Astrocyte (in vitro differentiated cells and primary cell): ENCODE data around the gene STING1. TPM values are rescaled to one million over a fixed set of nuclear protein-coding genes. Genes with fewer than 3 reads are reported as not detected.

Experiments used
- DNase-seq: peaks from one replicate; pipeline ENCODE4 v3.0.0-alpha.2; 2010; ENCODE audit warnings: low read depth
- FAIRE-seq: peaks from 2 replicates; lab custom pipeline; 2011; peaks lifted over from hg19 to GRCh38; lab: Jason Lieb, UNC
- H2AFZ ChIP-seq: 2 replicates; pipeline ENCODE4 v1.6.0; 2012; ENCODE audit warnings: low read depth, low read length, inconsistent platforms
- H3K27ac ChIP-seq: 2 replicates; pipeline ENCODE4 v1.5.1; 2011; ENCODE audit warnings: low read depth, low read length, inconsistent platforms
- H3K27me3 ChIP-seq: 2 replicates; pipeline ENCODE4 v1.6.0; 2011; ENCODE audit warnings: low read length, inconsistent platforms; ENCODE audit not compliant: insufficient read depth
- H3K36me3 ChIP-seq: 2 replicates; pipeline ENCODE4 v1.5.1; 2011; ENCODE audit warnings: low read length, inconsistent platforms; ENCODE audit not compliant: insufficient read depth
- H3K4me1 ChIP-seq: 2 replicates; pipeline ENCODE4 v1.5.1; 2011; ENCODE audit warnings: low read length, inconsistent platforms; ENCODE audit not compliant: insufficient read depth
- H3K4me2 ChIP-seq: 2 replicates; pipeline ENCODE4 v1.6.0; 2012; ENCODE audit warnings: low read length, inconsistent platforms
- H3K4me3 ChIP-seq: 2 replicates; pipeline ENCODE4 v1.5.1; 2011; ENCODE audit warnings: low read depth, mild to moderate bottlenecking, low read length, inconsistent platforms; ENCODE audit not compliant: insufficient read depth
- H3K79me2 ChIP-seq: 2 replicates; pipeline ENCODE4 v1.6.0; 2012; ENCODE audit warnings: mild to moderate bottlenecking, low read length, inconsistent platforms; ENCODE audit not compliant: insufficient read depth
- H3K9ac ChIP-seq: 2 replicates; pipeline ENCODE4 v1.6.0; 2012; ENCODE audit warnings: mild to moderate bottlenecking, low read length, inconsistent platforms
- H3K9me3 ChIP-seq: 2 replicates; pipeline ENCODE4 v1.5.1; 2012; ENCODE audit warnings: low read depth, mild to moderate bottlenecking, low read length, inconsistent platforms; ENCODE audit not compliant: insufficient read depth
- H4K20me1 ChIP-seq: 2 replicates; pipeline ENCODE4 v1.6.0; 2012; ENCODE audit warnings: low read length, inconsistent platforms; ENCODE audit not compliant: insufficient read depth
- H3K27ac Mint-ChIP-seq: one replicate; pipeline ENCODE4 v1.8.0; 2021; ENCODE audit warnings: mild to moderate bottlenecking, mixed read lengths; ENCODE audit not compliant: unreplicated experiment
- H3K27me3 Mint-ChIP-seq: one replicate; pipeline ENCODE4 v1.8.0; 2021; ENCODE audit warnings: low read depth, mixed read lengths; ENCODE audit not compliant: unreplicated experiment
- H3K36me3 Mint-ChIP-seq: one replicate; pipeline ENCODE4 v1.8.0; 2021; ENCODE audit warnings: low read depth, mixed read lengths; ENCODE audit not compliant: unreplicated experiment
- H3K4me1 Mint-ChIP-seq: one replicate; pipeline ENCODE4 v1.8.0; 2021; ENCODE audit warnings: low read depth, mixed read lengths; ENCODE audit not compliant: unreplicated experiment
- H3K4me3 Mint-ChIP-seq: one replicate; pipeline ENCODE4 v1.8.0; 2021; ENCODE audit warnings: mild to moderate bottlenecking, moderate library complexity, mixed read lengths; ENCODE audit not compliant: unreplicated experiment
- H3K9me3 Mint-ChIP-seq: one replicate; pipeline ENCODE4 v1.8.0; 2021; ENCODE audit warnings: mild to moderate bottlenecking, mixed read lengths; ENCODE audit not compliant: unreplicated experiment
- CTCF ChIP-seq: IDR thresholded peaks from 2 replicates; pipeline ENCODE4 v1.5.1; 2011; ENCODE audit warnings: low read depth, mild to moderate bottlenecking, inconsistent platforms, low read length, moderate library complexity; ENCODE audit not compliant: insufficient read depth
- EZH2 ChIP-seq: IDR thresholded peaks from 2 replicates; pipeline ENCODE4 v1.6.1; 2012; ENCODE audit warnings: mild to moderate bottlenecking, low read length, inconsistent platforms; ENCODE audit not compliant: insufficient read depth
- total RNA-seq: library from RNA; stranded (reverse); gene quantifications from 2 replicates; pipeline ENCODE4 v1.2.1, GENCODE V29; 2021

Gene STING1
- total RNA-seq, 1 donor from 2014 or later, result 3.3 TPM

- peaks cover 23% of the 10 kb centered on the region for H3K4me1 ChIP-seq
- peak within 1 kb of the TSS; percentile 80 for H3K4me3 ChIP-seq
- H4K20me1 ChIP-seq, result no peaks in the 10 kb centered on the region
- peak within 1 kb of the TSS; percentile 96 for H3K27ac ChIP-seq
- H3K4me3 Mint-ChIP-seq, result peak within 1 kb of the TSS; percentile 96
- H3K4me2 ChIP-seq, result peak within 1 kb of the TSS; percentile 89
- peak; percentile 72 for DNase-seq
- H3K79me2 ChIP-seq, result no peaks in the 10 kb centered on the region
- H3K9me3 ChIP-seq, result no peaks in the 10 kb centered on the region
- TF ChIP-seq CTCF (no peak), EZH2 (no peak)
- H3K36me3 ChIP-seq, result peaks cover 8% of the 10 kb centered on the region
- no peaks in the 10 kb centered on the region for H3K27me3 ChIP-seq
- peak within 1 kb of the TSS; percentile 86 for H3K27ac Mint-ChIP-seq
- no peak for FAIRE-seq
- H3K9me3 Mint-ChIP-seq, result no peaks in the 10 kb centered on the region
- H3K27me3 Mint-ChIP-seq, result peaks cover 3% of the 10 kb centered on the region
- H3K4me1 Mint-ChIP-seq, result peaks cover 5% of the 10 kb centered on the region
- peak within 1 kb of the TSS; percentile 95 for H3K9ac ChIP-seq
- H2AFZ ChIP-seq, result peak within 1 kb of the TSS; percentile 97
- peaks cover 1% of the 10 kb centered on the region for H3K36me3 Mint-ChIP-seq
These were observed 43.3 kb downstream of the STING1 start, which contains the start of gene DNAJC18 for GRCh38 chr5:139439013-139439903. TSS of gene DNAJC18 (minus strand) at chr5:139439525. CDS start at chr5:139439445, 80 bp downstream.

DNA sequence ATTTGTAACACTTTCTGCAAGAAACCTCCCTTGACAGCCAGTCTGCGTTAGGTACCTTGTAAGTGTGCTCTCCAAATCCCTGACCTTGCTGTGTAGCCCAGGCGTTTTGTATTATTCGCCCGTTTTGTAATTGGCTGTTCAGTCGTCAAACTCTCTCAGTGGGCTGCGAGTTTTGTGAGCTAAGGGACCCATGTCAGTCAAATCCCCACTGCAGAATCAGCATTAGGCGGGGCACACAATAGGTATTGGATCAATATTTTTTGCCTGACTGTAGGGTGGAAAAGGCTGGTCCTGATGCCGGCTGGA, 43.9 kb downstream of the STING1 start:
- DNase-seq, result no peak
- peaks cover 8% of the 10 kb centered on the region for H3K36me3 ChIP-seq
- peak overlapping the region; percentile 89 for H3K4me2 ChIP-seq
- H3K27me3 Mint-ChIP-seq, result peaks cover 3% of the 10 kb centered on the region
- H3K9me3 Mint-ChIP-seq, result no peaks in the 10 kb centered on the region
- peaks cover 1% of the 10 kb centered on the region for H3K36me3 Mint-ChIP-seq
- no peaks in the 10 kb centered on the region for H3K79me2 ChIP-seq
- no peaks in the 10 kb centered on the region for H3K9me3 ChIP-seq
- H3K4me3 ChIP-seq, result peak overlapping the region; percentile 61
- peak overlapping the region; percentile 96 for H3K4me3 Mint-ChIP-seq
- H3K27me3 ChIP-seq, result no peaks in the 10 kb centered on the region
- peak overlapping the region; percentile 95 for H3K9ac ChIP-seq
- H4K20me1 ChIP-seq, result no peaks in the 10 kb centered on the region
- no peak overlapping the region for H3K27ac ChIP-seq
- no peak for TF ChIP-seq CTCF
- no peak for TF ChIP-seq EZH2
- H2AFZ ChIP-seq, result peak overlapping the region; percentile 66
- H3K4me1 Mint-ChIP-seq, result peaks cover 4% of the 10 kb centered on the region
- peaks cover 17% of the 10 kb centered on the region for H3K4me1 ChIP-seq
- FAIRE-seq, result no peak
- no peak overlapping the region for H3K27ac Mint-ChIP-seq

DNA sequence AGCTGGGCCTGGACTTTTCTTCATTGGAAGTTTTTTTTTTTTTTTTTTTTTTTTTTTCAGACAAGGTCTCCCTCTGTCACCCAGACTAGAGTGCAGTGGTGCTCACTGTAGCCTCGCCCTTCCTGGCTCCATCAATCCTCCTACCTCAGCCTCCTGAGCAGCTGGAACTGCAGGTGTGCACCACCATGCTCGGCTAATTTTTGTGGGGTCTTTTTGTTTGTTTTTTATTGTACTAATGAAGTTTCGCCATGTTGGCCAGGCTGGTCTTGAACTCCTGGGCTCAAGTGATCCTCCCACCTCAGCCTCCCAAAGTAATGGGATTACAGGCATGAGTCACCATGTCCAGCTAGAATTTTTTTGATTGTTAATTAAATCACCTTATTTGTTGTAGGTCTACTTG, 46.9 kb downstream of the STING1 start:
- peaks cover 3% of the 10 kb centered on the region for H3K4me1 Mint-ChIP-seq
- H3K27me3 Mint-ChIP-seq, result no peaks in the 10 kb centered on the region
- H3K4me1 ChIP-seq, result peaks cover 11% of the 10 kb centered on the region
- no peaks in the 10 kb centered on the region for H3K27me3 ChIP-seq
- no peak for FAIRE-seq
- no peak overlapping the region for H2AFZ ChIP-seq
- H3K4me3 ChIP-seq, result no peak overlapping the region
- DNase-seq, result no peak
- H3K79me2 ChIP-seq, result no peaks in the 10 kb centered on the region
- TF ChIP-seq CTCF (no peak), EZH2 (no peak)
- H3K36me3 ChIP-seq, result peaks cover 8% of the 10 kb centered on the region
- H3K4me2 ChIP-seq, result no peak overlapping the region
- H3K9me3 Mint-ChIP-seq, result no peaks in the 10 kb centered on the region
- H3K27ac Mint-ChIP-seq, result no peak overlapping the region
- H3K27ac ChIP-seq, result no peak overlapping the region
- no peak overlapping the region for H3K4me3 Mint-ChIP-seq
- H3K36me3 Mint-ChIP-seq, result peaks cover 1% of the 10 kb centered on the region
- no peak overlapping the region for H3K9ac ChIP-seq
- H3K9me3 ChIP-seq, result no peaks in the 10 kb centered on the region
- H4K20me1 ChIP-seq, result no peaks in the 10 kb centered on the region
